Measurements from ENCODE around the gene PNKP.

PNKP gene

GRCh38 chr19:49857061-49857837 is 10.1 kb downstream of the PNKP start:
- no peak for DNase-seq

- no peak for DNase-seq
Measured at GRCh38 chr19:49856574-49857021, 10.8 kb downstream of the PNKP start.

DNA sequence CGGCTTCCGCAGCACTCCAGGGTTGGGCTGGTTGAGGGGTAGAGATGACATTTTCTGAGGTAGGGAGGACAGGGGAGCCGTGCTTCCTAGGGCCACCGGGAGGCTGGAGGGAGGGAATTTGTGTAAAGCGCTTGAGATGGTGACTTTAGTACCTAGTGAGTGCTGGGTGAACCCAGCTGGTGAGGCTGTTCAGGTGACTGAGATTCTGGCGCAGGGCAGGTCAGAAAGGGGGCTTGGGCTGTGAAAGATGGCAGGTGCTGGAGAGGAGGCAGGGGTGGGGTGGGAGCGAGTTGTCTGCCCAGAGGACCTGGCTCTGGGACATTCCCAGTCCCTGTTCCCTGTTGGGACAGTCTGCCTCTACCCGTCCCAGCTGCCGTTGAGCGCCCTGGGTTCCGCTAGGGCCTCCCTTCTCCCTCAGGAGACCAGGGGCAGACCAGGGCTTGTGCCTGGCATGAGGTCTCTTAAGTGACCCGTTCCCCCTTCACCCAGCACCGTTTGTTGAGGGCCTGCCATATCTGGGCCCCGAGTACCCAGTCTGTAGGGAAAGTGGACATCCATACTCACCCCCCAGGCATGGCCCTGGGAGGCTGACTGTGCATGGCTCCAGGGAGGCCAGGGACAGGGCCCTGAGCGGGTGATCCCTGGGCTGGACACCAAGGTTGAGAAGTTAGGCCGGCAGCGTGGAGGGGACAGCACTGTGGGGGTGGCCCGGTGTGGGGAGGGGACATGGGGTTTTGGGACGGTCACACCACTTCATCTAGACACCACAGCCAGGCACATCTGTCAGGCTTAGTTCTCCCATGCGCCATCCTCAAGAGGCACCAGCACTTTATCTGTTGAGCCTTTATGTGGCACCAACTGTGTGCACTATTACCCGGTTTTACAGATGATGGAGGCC is 11.5 kb downstream of the PNKP start:
- no peak for DNase-seq

- DNase-seq, result no peak
Measured at GRCh38 chr19:49855277-49855675, 12.1 kb downstream of the PNKP start.

DNA sequence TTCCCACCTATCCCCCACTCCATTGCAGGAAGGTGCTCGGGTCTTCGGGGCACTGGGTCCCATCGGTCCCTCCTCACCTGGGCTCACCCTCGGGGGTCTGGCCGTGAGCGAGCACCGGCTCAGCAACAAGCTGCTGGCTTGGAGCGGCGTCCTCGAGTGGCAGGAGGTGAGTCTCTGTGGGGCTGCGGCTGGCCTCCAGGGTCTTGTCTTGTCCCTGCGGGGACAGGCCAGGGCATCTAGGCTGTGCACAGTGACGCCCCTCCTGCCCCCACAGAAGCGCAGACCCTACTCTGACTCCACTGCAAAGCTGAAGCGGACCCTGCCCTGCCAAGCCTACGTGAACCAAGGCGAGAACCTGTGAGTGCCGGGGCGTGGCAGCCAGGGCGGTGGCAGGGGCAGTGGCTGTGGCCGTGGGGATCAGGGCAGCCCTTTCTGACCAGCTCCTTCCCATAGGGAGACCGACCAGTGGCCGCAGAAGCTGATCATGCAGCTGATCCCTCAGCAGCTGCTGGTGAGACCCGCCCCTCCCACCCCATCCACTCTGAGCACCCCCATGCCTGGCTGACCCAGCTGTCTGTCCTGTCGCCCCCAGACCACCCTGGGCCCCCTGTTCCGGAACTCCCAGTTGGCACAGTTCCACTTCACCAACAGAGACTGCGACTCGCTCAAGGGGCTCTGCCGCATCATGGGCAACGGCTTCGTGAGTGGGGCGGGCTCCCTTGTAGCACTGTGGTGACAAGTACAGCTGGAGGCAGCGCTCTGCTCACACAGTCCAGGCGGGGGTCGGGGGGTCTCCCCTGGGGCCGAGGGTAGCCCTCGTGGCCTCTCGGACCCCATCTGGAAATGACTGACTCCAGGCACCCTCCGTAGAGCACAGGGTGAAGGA is 12.8 kb downstream of the PNKP start:
- DNase-seq, result no peak

DNA sequence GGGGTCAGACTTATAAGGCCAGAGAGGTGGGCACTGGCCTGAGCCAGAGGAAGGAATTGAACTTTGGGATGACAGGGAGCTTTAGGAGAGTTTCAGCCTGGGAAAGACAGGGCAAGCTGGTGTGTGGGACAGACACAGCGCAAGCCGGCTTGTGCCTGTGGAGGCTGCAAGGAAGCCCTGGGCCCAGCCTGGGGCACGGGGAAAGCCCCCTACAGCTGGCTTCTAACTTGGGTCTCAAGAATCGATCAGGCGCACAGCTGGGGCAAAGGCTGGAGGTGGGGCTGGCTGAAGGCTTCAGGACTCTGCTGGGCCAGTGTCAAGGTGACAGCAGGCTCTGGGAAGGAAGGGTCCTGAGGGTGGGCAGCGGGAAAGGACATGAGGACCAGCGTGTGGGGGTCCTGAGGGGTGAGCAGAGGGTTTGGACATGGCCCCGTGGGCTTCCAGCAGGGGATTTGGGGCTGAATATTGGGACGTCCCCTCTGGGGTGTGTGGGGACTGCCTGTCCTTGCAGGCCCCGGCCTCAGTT is 13.5 kb downstream of the PNKP start:
- no peak for DNase-seq

- no peak for DNase-seq
Measured at GRCh38 chr19:49852631-49853126, 14.7 kb downstream of the PNKP start.

- DNase-seq, result peak; percentile 18
Measured at GRCh38 chr19:49851456-49852259, 15.7 kb downstream of the PNKP start.

- peak; percentile 84 for DNase-seq
Measured at GRCh38 chr19:49850487-49851342, 16.7 kb downstream of the PNKP start, which contains the start of gene PTOV1. TSS of gene PTOV1 (plus strand) at chr19:49851159.

GRCh38 chr19:49850221-49850486 is 17.2 kb downstream of the PNKP start:
- no peak for DNase-seq

GRCh38 chr19:49849433-49850220 is 17.7 kb downstream of the PNKP start:
- no peak for DNase-seq

GRCh38 chr19:49848938-49849337 is 18.4 kb downstream of the PNKP start:
- no peak for DNase-seq

DNA sequence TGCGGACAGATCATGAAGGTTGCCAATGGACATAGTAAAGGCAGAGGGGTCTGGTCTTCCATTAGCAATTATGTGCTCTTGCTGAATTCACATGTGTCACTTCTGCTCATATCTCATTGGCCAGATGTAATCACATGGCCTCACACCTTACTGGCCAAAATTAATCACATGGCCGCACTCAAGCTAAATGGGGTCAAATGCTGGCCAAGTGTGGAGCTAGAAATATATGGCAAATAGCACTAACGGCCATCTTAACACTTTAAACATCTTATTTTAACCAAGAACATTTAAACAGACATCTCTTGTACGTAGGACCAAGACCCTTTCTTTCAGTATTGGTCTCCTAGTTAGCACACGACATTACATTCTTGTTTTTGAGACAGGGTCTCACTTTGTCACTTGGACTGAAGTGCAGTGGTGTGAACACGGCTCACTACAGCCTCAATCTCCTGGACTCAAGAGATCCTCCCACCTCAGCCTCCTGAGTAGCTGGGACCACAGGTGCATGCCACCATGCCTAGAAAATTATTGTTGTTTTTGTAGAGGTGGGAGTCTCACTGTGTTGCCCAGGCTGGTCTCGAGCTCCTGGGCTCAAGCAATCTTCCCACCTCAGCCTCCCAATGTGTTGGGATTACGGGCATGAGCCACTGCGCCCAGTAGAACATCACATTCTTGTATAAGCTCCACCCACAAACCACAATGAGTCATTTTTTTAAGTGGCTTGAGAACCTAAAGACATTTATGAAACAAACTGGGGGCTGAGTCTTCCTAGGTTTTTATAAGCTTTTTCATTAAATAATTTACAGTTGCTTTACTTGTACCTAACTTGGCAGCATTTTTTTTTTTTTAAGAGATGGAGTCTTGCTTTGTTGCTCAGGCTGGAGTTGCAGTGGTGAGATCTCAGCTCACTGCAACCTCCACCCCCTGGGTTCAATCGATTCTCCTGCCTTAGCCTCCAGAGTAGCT is 19.4 kb downstream of the PNKP start:
- DNase-seq, result peak; percentile 23

DNA sequence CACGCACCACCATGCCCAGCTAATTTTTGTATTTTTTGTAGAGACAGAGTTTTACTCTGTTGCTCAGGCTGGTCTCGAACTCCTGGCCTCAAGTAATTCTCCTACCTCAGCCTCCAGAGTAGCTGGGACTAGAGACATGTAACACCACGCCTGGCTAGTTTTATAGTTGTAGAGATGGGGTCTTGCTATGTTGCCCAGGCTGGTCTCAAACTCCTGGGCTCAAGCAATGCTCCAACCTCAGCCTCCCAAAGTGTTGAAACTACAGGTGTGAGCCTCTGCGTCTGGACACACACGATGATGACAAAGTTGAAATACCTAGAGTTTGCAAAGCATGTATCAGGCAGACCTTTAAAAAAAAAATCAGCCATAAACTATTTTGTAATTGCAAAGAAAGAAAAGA is 21.0 kb downstream of the PNKP start:
- no peak for DNase-seq

- no peak for DNase-seq
Measured at GRCh38 chr19:49845414-49845813, 22.0 kb downstream of the PNKP start.

DNA sequence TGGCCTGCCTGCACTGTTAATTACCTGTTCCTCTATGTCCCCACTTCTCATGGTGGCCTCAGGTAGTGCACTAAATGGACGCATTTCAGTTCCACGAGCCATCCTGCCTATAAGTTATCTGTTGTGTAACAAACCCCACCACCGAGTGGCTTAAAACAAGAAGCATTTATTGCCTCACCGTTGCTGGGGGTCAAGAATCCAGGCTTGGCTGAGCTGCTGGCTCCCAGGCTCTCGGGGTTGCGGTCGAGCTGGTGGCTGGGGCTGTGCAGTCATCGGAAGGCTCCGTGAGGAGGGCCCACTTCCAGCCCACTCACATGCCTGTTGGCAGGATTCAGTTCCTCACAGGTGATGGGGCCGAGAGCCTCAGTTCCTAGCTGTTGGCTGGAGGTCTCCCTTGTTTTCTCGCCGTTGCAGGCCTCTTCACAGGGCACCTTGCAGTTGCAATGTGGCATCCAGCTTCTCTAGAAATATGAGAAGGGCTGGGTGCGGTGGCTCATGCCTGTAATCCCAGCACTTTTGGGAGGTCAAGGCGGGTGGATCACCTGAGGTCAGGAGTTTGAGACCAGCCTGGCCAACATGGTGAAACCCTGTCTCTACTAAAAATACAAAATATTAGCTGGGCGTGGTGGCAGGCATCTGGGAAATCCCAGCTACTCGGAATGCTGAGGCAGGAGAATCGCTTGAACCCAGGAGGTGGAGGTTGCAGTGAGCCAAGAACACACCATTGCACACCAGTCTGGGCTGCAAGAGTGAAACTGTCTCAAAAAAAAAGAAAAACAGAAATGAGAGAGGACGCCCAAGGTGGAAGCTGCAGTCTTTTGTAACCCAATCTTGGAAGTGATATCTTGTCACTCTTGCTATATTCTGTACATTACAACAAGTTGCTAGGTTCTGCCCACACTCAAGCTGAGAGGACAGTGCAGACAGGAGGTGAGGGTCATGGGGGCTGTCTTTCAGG is 23.0 kb downstream of the PNKP start:
- DNase-seq, result no peak

- no peak for DNase-seq
Measured at GRCh38 chr19:49843265-49843664, 24.1 kb downstream of the PNKP start.
